Smooth muscle cell (in vitro differentiated cells): ENCODE data around the gene PCCA. TPM values are rescaled to one million over a fixed set of nuclear protein-coding genes. Genes with fewer than 3 reads are reported as not detected.
A peak's percentile ranks its signal among the peaks of the same experiment; 100 is the strongest.

Experiments
- DNase-seq: peaks from one replicate; lab custom pipeline; 2025; ENCODE audit not compliant: unreplicated experiment; lab: John Stamatoyannopoulos, UW
- H2AFZ ChIP-seq: fragments of 200-600 bp; sonication (generic); 2 replicates; pipeline ENCODE4 v1.6.0; 2016; ENCODE audit warnings: antibody characterized with exemption, low read depth, mild to moderate bottlenecking
- H3F3A ChIP-seq: fragments of 200-600 bp; sonication (generic); 2 replicates; pipeline ENCODE4 v1.6.0; 2017; ENCODE audit warnings: antibody characterized with exemption, low read depth
- H3K27ac ChIP-seq: fragments of 200-600 bp; sonication (generic); 2 replicates; pipeline ENCODE4 v1.5.1; 2016; ENCODE audit warnings: low read depth, mild to moderate bottlenecking
- H3K27me3 ChIP-seq: fragments of 200-600 bp; sonication (generic); 2 replicates; pipeline ENCODE4 v1.6.1; 2016; ENCODE audit warnings: low read depth, mild to moderate bottlenecking
- H3K36me3 ChIP-seq: fragments of 200-600 bp; sonication (generic); 2 replicates; pipeline ENCODE4 v1.5.1; 2016; ENCODE audit warnings: low read depth
- H3K4me1 ChIP-seq: fragments of 200-600 bp; sonication (generic); 2 replicates; pipeline ENCODE4 v1.5.1; 2016; ENCODE audit warnings: low read depth
- H3K4me2 ChIP-seq: fragments of 200-600 bp; sonication (generic); 2 replicates; pipeline ENCODE4 v1.6.0; 2016; ENCODE audit warnings: mild to moderate bottlenecking
- H3K4me3 ChIP-seq: fragments of 200-600 bp; sonication (generic); 2 replicates; pipeline ENCODE4 v1.5.1; 2016; ENCODE audit warnings: mild to moderate bottlenecking
- H3K79me2 ChIP-seq: fragments of 200-600 bp; sonication (generic); 2 replicates; pipeline ENCODE4 v1.6.0; 2016; ENCODE audit warnings: low read depth, mild to moderate bottlenecking
- H3K9ac ChIP-seq: fragments of 200-600 bp; sonication (generic); 2 replicates; pipeline ENCODE4 v1.6.0; 2016; ENCODE audit warnings: low read depth
- H3K9me3 ChIP-seq: fragments of 200-600 bp; sonication (generic); replicated peaks from 2 replicates; pipeline ENCODE4 v1.5.1; 2016; ENCODE audit warnings: low read depth
- H4K20me1 ChIP-seq: fragments of 200-600 bp; sonication (generic); 2 replicates; pipeline ENCODE4 v1.6.0; 2016; ENCODE audit warnings: low read depth
- CTCF ChIP-seq: fragments of 200-600 bp; sonication (generic); IDR thresholded peaks from 2 replicates; pipeline ENCODE4 v1.5.1; 2017; ENCODE audit warnings: borderline replicate concordance, mild to moderate bottlenecking, antibody characterized with exemption; ENCODE audit not compliant: insufficient read depth, poor library complexity, severe bottlenecking
- WGBS: methylation state at CpG from one replicate; pipeline ENCODE4 v1.1.7; 2016; ENCODE audit warnings: low lambda C conversion rate; 5-methylcytosine and 5-hydroxymethylcytosine counted together
- polyA plus RNA-seq: library from polyadenylated mRNA; unstranded; fragments of >200 nt; fragmentation: Nextera tagmentation; extraction: Ambion mirVana; gene quantifications from 2 replicates; pipeline ENCODE4 v1.2.1, GENCODE V29; 2016
- total RNA-seq: library from RNA; depleted of rRNA; stranded (reverse); fragments of >200 nt; gene quantifications from 2 replicates; pipeline ENCODE4 v1.2.3, GENCODE V29; 2014

PCCA gene
- total and polyA plus RNA-seq, 2 experiments from 2014 or later: 19.6 to 24.7 TPM

- no peak for DNase-seq
- no peak for TF ChIP-seq CTCF
- Histone ChIP-seq H3K4me1 (peaks cover 11% of the 10 kb centered on the region), H2AFZ (no peak overlapping the region), H3K9ac (no peak overlapping the region), H3K27ac (no peak overlapping the region), H3K27me3 (no peaks in the 10 kb centered on the region), H3K4me3 (no peak overlapping the region), H3K4me2 (no peak overlapping the region), H3F3A (peaks cover 7% of the 10 kb centered on the region), H3K9me3 (no peaks in the 10 kb centered on the region), H4K20me1 (no peaks in the 10 kb centered on the region), H3K79me2 (no peaks in the 10 kb centered on the region), H3K36me3 (no peaks in the 10 kb centered on the region)
- WGBS: 88% methylated on average over 13 of the region's 13 CpGs
These were observed 447.8 kb downstream of the PCCA start for GRCh38 chr13:100536643-100537180.

- Histone ChIP-seq H3K27ac (no peak overlapping the region), H3K36me3 (no peaks in the 10 kb centered on the region), H3K27me3 (no peaks in the 10 kb centered on the region), H3K9ac (no peak overlapping the region), H3F3A (peaks cover 7% of the 10 kb centered on the region), H4K20me1 (no peaks in the 10 kb centered on the region), H3K9me3 (no peaks in the 10 kb centered on the region), H3K4me3 (no peak overlapping the region), H3K79me2 (no peaks in the 10 kb centered on the region), H2AFZ (no peak overlapping the region), H3K4me1 (peaks cover 11% of the 10 kb centered on the region), H3K4me2 (no peak overlapping the region)
- no peak for TF ChIP-seq CTCF
- DNase-seq: no peak
- 98% methylated on average over 9 of the region's 9 CpGs for WGBS
These were observed 448.6 kb downstream of the PCCA start for GRCh38 chr13:100537486-100537885.

- Histone ChIP-seq H3K36me3 (no peaks in the 10 kb centered on the region), H3K4me3 (no peak overlapping the region), H3K4me2 (no peak overlapping the region), H4K20me1 (no peaks in the 10 kb centered on the region), H2AFZ (no peak overlapping the region), H3K4me1 (peaks cover 11% of the 10 kb centered on the region), H3F3A (peaks cover 7% of the 10 kb centered on the region), H3K9me3 (no peaks in the 10 kb centered on the region), H3K79me2 (no peaks in the 10 kb centered on the region), H3K27ac (no peak overlapping the region), H3K27me3 (no peaks in the 10 kb centered on the region), H3K9ac (no peak overlapping the region)
- WGBS: 96% methylated on average over 5 of the region's 5 CpGs
- no peak for TF ChIP-seq CTCF
- no peak for DNase-seq
These were observed 449.1 kb downstream of the PCCA start for GRCh38 chr13:100537951-100538462.

- 19% methylated on average over 3 of the region's 3 CpGs for WGBS
These were observed 451.7 kb downstream of the PCCA start for GRCh38 chr13:100540621-100541020.

More at GRCh38 chr13:100540621-100541020, 451.7 kb downstream of the PCCA start:
- DNase-seq: peak; percentile 4
- Histone ChIP-seq H3K4me1 (peaks cover 11% of the 10 kb centered on the region), H3F3A (peaks cover 7% of the 10 kb centered on the region), H2AFZ (no peak overlapping the region), H3K9ac (no peak overlapping the region), H3K4me2 (peak overlapping the region; percentile 62), H3K79me2 (no peaks in the 10 kb centered on the region), H3K4me3 (no peak overlapping the region), H3K36me3 (no peaks in the 10 kb centered on the region), H3K27ac (no peak overlapping the region), H4K20me1 (no peaks in the 10 kb centered on the region), H3K27me3 (no peaks in the 10 kb centered on the region), H3K9me3 (no peaks in the 10 kb centered on the region)
- no peak for TF ChIP-seq CTCF
